ENCODE results near the gene COQ4. TPM values are rescaled to one million over a fixed set of nuclear protein-coding genes. Genes with fewer than 3 reads are reported as not detected.
A peak's percentile ranks its signal among the peaks of the same experiment; 100 is the strongest.

The COQ4 gene
- total and polyA plus RNA-seq, 2 experiments from 2014 or later = 35.3 to 37.0 TPM

DNA sequence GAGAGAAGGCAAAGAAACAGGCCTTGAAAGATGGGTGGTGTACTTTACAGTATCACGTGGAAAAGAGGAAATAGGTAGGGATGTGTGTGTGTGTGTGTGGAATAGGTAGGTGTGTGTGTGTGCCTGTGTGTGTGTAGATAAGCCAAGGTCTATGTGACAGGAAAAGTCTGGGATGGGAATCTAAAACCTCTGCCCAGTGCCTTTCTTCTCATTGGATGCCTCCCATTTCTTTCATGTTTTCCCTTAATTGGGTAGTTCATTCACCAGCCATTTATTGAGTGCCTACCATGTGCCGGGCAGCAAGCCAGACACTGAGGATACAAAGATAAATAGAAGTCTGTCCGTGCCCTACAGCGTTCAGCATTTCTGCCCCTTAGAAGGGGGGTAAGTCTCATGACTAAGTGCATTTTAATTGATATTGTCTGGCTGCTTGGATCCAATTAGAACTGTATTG is 49.6 kb downstream of the COQ4 start:
- H3K9me3 Mint-ChIP-seq = no peaks in the 10 kb centered on the region; the same call in 2 of the 3 replicates
- H3K4me2 ChIP-seq = peak overlapping the region; percentile 100
- H2AFZ ChIP-seq = no peak overlapping the region

More for the DNA sequence above, 49.6 kb downstream of the COQ4 start:
- Histone ChIP-seq H3K36me3 (ENCODE audit: insufficient read depth) (no peaks in the 10 kb centered on the region), H3K27me3 (ENCODE audit: insufficient read depth) (peaks cover 32% of the 10 kb centered on the region), H3K79me2 (replicated peaks; ENCODE audit: insufficient read depth) (peaks cover 37% of the 10 kb centered on the region), H3K4me3 (peak overlapping the region; percentile 99), H3K4me1 (ENCODE audit: insufficient read depth) (peaks cover 7% of the 10 kb centered on the region), H3F3A (replicated peaks; ENCODE audit: low read depth) (peaks cover 4% of the 10 kb centered on the region; the same call in 1 of the 2 replicates), H3K9me2 (ENCODE audit: insufficient read depth) (no peaks in the 10 kb centered on the region), H3K27ac (ENCODE audit: low read depth) (no peak overlapping the region), H4K20me1 (replicated peaks; ENCODE audit: insufficient read depth) (peaks cover 16% of the 10 kb centered on the region)
- H3K36me3 Mint-ChIP-seq (ENCODE audit: low read depth) = no peaks in the 10 kb centered on the region; the same call in 2 of the 3 replicates
- TF ChIP-seq, protein P1, sequence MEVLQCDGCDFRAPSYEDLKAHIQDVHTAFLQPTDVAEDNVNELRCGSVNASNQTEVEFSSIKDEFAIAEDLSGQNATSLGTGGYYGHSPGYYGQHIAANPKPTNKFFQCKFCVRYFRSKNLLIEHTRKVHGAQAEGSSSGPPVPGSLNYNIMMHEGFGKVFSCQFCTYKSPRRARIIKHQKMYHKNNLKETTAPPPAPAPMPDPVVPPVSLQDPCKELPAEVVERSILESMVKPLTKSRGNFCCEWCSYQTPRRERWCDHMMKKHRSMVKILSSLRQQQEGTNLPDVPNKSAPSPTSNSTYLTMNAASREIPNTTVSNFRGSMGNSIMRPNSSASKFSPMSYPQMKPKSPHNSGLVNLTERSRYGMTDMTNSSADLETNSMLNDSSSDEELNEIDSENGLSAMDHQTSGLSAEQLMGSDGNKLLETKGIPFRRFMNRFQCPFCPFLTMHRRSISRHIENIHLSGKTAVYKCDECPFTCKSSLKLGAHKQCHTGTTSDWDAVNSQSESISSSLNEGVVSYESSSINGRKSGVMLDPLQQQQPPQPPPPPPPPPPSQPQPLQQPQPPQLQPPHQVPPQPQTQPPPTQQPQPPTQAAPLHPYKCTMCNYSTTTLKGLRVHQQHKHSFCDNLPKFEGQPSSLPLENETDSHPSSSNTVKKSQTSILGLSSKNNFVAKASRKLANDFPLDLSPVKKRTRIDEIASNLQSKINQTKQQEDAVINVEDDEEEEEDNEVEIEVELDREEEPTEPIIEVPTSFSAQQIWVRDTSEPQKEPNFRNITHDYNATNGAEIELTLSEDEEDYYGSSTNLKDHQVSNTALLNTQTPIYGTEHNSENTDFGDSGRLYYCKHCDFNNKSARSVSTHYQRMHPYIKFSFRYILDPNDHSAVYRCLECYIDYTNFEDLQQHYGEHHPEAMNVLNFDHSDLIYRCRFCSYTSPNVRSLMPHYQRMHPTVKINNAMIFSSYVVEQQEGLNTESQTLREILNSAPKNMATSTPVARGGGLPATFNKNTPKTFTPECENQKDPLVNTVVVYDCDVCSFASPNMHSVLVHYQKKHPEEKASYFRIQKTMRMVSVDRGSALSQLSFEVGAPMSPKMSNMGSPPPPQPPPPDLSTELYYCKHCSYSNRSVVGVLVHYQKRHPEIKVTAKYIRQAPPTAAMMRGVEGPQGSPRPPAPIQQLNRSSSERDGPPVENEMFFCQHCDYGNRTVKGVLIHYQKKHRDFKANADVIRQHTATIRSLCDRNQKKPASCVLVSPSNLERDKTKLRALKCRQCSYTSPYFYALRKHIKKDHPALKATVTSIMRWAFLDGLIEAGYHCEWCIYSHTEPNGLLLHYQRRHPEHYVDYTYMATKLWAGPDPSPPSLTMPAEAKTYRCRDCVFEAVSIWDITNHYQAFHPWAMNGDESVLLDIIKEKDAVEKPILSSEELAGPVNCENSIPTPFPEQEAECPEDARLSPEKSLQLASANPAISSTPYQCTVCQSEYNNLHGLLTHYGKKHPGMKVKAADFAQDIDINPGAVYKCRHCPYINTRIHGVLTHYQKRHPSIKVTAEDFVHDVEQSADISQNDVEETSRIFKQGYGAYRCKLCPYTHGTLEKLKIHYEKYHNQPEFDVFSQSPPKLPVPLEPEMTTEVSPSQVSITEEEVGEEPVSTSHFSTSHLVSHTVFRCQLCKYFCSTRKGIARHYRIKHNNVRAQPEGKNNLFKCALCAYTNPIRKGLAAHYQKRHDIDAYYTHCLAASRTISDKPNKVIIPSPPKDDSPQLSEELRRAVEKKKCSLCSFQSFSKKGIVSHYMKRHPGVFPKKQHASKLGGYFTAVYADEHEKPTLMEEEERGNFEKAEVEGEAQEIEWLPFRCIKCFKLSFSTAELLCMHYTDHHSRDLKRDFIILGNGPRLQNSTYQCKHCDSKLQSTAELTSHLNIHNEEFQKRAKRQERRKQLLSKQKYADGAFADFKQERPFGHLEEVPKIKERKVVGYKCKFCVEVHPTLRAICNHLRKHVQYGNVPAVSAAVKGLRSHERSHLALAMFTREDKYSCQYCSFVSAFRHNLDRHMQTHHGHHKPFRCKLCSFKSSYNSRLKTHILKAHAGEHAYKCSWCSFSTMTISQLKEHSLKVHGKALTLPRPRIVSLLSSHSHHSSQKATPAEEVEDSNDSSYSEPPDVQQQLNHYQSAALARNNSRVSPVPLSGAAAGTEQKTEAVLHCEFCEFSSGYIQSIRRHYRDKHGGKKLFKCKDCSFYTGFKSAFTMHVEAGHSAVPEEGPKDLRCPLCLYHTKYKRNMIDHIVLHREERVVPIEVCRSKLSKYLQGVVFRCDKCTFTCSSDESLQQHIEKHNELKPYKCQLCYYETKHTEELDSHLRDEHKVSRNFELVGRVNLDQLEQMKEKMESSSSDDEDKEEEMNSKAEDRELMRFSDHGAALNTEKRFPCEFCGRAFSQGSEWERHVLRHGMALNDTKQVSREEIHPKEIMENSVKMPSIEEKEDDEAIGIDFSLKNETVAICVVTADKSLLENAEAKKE (CRISPR knock-in tag; IDR thresholded peaks at IDR 0.05) = no peak
- no peak for TF ChIP-seq NANOG (IDR thresholded peaks at IDR 0.05; ENCODE audit: borderline replicate concordance)
- no peak for TF ChIP-seq CTCF (conservative IDR thresholded peaks at IDR 0.05; ENCODE audit: low read depth in 2 of 2)
- no peak for TF ChIP-seq POLR2AphosphoS5 (IDR thresholded peaks at IDR 0.05; ENCODE audit: low read depth)
- no peak for TF ChIP-seq ZNF331 (CRISPR knock-in tag; IDR thresholded peaks at IDR 0.05; ENCODE audit: low read depth)
- TF ChIP-seq STAT1 (IDR thresholded peaks at IDR 0.05; ENCODE audit: unreplicated experiment) = no peak
- ATAC-seq (no peak), DNase-seq (ENCODE audit: low spot score) (no peak)
- H3K4me1 Mint-ChIP-seq = peaks cover 27% of the 10 kb centered on the region
- H3K27ac Mint-ChIP-seq = no peak overlapping the region
- peak overlapping the region; percentile 93 for H3K4me3 Mint-ChIP-seq
- H3K27me3 Mint-ChIP-seq (ENCODE audit: insufficient read depth, low read depth, poor library complexity) = peaks cover 25% of the 10 kb centered on the region
